NAMALWA (cell line): ENCODE data around the gene CACNA2D2.
A peak's percentile ranks its signal among the peaks of the same experiment; 100 is the strongest.

Experiments
- DNase-seq: peaks from one replicate; pipeline ENCODE4 v3.0.0-alpha.2; 2015; ENCODE audit warnings: low spot score

Gene CACNA2D2

GRCh38 chr3:50495609-50496423 lies 7.6 kb downstream of the CACNA2D2 start:
- no peak for DNase-seq

GRCh38 chr3:50494126-50494525 lies 9.3 kb downstream of the CACNA2D2 start:
- DNase-seq, result no peak

DNA sequence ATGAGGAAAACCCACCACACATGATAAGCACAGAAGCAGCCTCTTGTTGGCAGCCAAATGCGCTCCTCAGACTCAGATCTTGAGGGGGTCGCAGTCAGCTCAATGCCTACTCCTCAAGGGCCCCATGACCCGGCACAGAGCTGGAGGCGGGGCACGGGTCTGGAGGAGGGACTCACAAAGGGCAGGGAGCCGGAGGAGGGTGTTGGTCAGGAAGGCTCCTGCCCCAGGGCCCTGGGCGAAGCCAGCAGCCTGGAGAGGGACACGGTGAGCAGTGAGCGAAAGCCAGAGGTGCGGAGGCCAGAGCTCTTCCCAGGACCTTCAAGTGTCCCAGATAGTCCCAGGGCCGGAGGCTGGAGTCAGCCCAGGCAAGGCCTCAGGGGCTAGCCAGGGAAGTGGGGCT lies 9.8 kb downstream of the CACNA2D2 start:
- no peak for DNase-seq

- peak; percentile 20 for DNase-seq
Measured at GRCh38 chr3:50493086-50493485, 10.3 kb downstream of the CACNA2D2 start.

- DNase-seq, result no peak
Measured at GRCh38 chr3:50491023-50491422, 12.4 kb downstream of the CACNA2D2 start.

- DNase-seq, result no peak
Measured at GRCh38 chr3:50490424-50490823, 13.0 kb downstream of the CACNA2D2 start.

DNA sequence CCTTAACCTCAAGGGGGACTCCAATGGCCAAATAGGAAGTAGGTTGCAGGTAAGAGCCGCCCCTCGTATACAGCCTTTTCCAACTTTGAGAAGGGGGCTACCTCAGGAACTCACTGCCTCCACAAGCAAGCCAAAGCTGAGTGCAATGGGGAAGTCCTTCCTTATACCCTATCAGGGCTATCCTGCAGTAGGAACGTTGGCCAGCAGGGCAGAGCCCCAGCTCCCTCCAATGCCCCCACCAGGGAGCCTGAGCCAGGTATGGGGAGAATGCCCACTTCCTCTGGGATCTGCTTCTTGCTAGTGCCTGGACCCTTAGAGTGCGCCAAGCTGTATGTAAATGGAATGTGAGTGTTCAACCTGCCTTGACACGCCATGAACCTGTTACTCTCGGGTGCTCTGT lies 16.3 kb downstream of the CACNA2D2 start:
- DNase-seq, result no peak

DNA sequence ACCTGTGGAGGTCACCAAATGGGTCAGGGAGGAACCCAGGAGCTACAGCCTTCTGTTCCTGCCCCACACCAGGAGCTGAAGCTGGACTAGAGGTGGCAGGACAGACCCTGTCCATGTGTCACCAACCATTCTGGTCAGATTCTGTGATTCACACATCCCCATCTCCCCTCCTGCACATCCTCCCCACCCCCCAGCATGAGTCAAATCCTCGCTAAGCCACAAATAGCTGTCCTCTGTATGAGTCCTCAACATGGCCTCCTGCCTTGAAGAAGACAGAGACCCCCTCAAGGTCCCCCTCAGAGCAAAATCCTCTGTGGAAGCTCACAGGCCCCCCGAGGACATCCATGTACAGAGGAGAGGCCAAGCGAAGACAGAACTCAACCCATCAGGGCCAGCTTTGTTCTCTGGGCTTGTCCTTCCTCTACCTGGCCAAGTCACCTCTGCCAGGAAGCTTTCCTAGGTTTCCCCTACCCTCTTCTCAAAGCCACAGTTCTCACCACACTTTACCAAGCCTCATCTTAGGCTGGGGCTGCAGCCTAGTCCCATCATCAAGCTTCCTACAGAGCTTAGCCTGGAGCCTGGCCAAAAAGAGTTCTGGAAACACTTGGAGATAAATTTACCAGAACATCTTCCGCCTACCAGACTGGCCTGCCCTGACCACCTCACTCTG lies 17.1 kb downstream of the CACNA2D2 start:
- DNase-seq, result no peak

DNA sequence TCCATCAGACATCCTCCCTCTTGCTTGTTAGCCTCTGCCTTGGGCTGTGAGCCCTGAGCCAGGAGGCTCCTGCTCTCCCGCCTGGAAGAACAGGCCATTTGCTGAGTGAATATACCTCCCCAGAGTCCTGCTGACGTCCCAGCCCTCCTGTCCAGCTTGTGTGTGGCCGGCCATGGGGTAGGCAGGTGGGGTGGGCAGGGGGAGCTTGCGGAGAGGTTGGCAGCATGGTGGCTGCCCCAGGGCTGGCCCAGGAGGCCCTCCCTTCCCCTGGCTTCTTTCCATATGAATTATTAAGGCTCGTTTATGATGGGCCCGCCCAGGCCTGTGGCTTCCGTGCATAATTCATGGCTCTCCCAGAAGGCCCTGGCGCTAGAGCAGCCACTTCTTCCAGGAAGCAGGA lies 18.7 kb downstream of the CACNA2D2 start:
- DNase-seq, result no peak

DNA sequence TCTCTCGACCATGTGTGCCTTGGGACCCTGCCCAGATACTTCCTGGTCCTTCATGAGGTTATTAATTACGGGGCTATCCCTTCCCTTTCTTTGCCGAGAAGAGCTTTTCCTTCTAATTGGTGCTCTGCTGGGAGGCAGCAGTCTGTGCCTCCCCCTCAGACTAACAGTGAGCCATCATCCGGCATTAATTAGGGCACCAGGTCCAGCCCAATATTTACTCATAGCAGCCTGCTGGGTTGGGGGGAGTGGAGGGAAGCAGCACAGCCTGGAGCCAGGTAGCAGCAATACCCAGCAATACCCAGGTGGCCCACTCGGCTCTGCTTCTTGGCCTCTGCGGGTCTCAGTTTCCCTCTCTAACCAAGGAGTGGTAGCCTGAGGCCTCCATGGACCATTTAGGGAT lies 20.1 kb downstream of the CACNA2D2 start:
- DNase-seq, result no peak

GRCh38 chr3:50481992-50482391 lies 21.4 kb downstream of the CACNA2D2 start:
- no peak for DNase-seq

DNA sequence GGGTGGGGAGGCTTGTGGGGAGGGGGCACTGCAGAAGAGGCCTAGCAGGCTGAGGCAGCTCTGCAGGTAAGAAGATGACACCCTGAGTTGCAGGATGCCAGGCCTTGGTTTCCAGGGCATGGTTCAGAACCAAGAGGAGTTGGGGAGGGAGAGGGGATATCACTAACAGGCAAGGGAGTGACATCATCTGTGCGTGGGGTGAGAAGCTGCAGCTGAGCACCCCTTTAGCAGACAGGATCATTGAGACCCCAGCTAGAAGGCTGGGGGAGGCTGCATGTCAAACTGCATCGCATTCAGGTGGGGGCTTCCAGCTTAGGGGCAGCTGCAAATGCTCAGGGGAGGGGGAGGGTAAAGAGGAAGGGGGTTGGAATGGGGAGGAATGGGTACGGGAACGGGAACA lies 23.0 kb downstream of the CACNA2D2 start:
- no peak for DNase-seq

GRCh38 chr3:50479523-50479922 lies 23.9 kb downstream of the CACNA2D2 start:
- no peak for DNase-seq

DNA sequence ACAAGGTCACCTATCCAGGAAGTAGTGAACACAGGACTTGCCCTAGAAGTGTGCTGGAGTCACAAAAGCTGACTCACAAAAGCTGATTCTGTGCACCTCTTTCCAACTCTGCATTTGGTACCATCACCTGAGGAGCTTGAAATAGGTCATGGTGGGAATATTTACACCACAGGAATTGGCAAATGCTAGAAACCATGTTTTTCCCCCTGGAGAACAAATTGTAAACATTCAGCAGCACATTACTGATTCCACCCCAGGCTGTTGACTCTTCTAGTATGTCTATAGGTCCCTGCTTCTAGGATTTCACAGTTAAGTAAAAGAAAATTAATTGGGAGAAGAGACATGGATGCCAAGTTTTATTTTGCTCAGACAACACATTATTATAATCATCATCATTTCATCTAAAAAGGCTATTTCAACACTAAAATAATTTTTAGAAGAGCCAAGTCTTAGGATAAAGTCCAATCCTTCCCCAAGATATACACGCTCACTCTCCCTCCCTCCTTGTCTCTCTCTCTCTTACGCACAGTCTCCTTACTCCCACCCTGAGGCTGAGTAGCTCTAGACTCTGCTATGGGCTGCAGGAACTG lies 24.7 kb downstream of the CACNA2D2 start:
- DNase-seq, result no peak

DNA sequence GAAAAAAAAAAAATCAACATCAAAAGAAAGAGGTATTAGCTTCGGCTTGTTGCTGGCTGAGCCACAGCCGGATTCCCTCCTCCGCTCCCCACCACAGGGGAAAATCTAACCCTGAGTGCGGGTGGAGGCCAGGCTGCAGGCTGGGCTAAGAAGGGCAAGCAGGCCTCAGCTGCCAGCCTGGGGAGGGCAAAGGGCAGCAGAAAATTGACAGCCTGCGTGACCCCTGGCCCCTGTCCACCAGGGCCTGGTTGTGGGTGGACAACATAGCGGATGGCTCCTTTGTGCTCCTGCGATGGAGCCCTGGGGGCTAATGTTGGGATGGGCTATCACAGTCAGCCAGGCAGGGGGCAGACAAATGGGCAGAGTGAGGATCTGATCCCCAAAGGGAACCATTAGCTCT lies 25.4 kb downstream of the CACNA2D2 start:
- DNase-seq, result no peak

DNA sequence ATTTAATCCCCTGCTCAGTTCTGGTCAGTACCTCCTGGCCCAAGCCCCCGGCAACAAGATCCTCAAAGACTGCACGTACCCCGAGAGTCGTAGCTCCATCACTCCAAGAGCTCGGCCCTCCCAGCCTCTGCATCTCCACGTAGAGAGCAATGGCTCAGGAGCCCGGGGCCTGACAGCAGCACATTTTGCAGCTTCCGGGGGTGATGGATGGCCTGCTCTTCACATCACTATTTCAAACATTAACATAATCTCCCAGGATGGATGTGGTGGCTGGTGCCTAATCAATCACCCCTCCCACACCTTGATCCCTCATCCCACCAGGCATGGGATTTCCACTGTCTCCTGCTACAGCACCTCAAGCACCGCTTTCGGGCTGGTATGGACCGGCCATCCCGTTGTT lies 28.1 kb downstream of the CACNA2D2 start:
- DNase-seq, result no peak

DNA sequence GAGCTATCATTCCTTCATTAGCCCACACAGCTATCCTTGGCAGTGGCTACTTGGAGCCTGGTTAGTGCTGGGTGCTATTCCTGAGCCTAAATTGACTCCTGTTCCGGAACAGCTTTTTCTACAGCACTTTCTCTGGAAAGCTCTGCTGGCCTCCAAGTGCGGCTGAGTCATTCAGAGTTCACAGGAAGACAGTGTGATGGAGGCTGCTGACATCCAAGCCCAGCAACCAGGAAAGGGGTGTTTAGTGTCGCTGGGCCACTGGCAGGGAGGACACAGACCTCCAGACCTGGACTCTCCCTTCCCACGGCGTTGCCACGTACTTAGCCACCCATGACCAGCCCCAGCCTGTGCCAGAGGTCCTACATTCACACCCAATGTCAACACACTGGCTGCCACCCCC lies 28.7 kb downstream of the CACNA2D2 start:
- no peak for DNase-seq

DNA sequence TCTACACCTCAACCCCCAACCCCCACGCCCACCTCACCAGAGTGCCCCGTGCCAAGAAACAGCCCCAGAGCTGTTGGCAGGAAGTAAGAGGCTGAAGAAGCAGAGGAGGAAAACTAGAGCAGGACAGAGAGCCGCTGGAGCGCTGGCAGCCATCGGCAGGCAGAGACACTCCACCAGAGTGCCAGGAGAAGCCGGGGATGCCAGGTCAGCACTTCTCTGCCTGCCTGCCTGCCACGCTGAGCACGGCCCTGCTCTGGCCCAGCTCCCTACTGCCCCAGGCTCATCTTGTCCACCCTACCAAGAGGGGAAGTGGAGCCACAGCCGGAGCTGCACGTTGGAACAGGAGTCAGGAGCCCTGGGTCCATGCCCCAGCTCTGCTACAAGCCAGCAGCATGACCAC lies 29.7 kb downstream of the CACNA2D2 start:
- no peak for DNase-seq

DNA sequence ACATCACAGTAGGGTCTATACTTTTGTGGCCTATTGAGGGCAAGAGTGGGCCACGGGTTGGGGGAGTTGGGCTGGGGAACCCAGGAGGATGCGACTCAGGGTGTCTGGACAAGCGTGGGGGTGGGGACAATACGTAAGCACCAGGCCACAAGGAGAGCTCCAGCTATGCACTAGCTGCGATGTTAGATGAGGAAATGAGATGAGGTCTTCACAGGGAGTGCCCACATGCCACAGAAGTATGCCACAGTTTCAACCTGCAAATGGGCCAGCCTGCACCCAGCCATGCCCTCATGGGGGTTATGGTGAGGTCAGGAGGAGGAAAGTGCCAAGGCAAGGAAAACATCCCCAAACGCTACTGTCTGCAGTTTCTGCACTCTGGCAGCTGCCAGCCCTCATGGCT lies 30.5 kb downstream of the CACNA2D2 start:
- DNase-seq, result no peak

DNA sequence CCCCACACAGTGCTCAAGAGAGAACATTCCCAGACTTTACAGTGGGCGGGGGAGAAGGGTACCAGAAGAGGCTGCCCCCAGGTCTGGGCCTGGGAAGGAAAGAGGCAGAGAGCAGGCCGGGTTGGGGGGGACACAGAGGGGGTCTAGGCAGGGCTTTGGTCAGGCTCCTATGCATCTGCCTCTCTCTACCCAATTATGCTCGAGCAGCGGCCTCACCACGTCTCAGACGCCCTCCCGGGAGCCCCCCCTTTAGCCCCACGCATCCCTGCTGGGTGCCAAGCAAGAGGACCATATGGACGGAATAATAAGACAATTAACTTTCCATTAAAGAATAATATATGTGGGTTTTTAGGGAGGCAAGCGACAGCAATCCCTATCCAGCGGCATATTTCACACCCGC lies 32.8 kb downstream of the CACNA2D2 start:
- no peak for DNase-seq

- no peak for DNase-seq
Measured at GRCh38 chr3:50467919-50468318, 35.5 kb downstream of the CACNA2D2 start.

- DNase-seq, result peak; percentile 34
Measured at GRCh38 chr3:50466177-50466576, 37.3 kb downstream of the CACNA2D2 start.

- no peak for DNase-seq
Measured at GRCh38 chr3:50464569-50464968, 38.9 kb downstream of the CACNA2D2 start.
